ENCODE results near the gene EOLA1. TPM values are rescaled to one million over a fixed set of nuclear protein-coding genes. Genes with fewer than 3 reads are reported as not detected.
"Not testable (repeated sequence)": the region's sequence is repeated elsewhere in the genome, so short reads cannot be mapped to it uniquely, and the experiment has no call there.

Gene EOLA1
- total RNA-seq, 1 experiment from 2014 or later: 24.3 TPM

DNA sequence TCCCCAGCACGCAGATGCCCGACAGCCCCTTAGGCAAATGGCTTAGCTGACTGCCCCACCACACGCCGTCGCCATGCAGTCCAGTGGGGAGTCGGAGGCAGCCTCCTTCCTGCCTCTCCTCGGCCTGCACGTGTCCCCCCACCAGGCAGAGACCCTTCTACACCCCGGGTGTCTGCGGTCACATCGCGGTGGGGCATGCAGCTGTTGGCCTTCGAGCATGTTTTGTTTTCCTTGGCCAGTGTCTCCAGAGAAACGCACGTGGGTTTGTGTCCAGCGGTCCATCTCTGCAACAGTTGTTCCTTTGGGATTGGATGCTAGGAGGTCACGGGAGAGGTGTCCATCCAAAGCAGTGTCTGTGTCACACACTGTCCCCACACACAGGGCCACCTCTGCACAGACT, 54.4 kb downstream of the EOLA1 start, which contains the start of gene HSFX2:
TSS of gene HSFX2 (minus strand) at position 101 of the 400 bp plus-strand sequence. CDS start 614 bp downstream, outside the sequence.
- H3K4me2 ChIP-seq; H3K36me3 ChIP-seq (ENCODE audit: low read depth); BruUV-seq (replicated peaks); POLR2A ChIA-PET (ENCODE audit: unreplicated experiment); H3K27me3 ChIP-seq (ENCODE audit: insufficient read depth, low read depth); H3K9me2 ChIP-seq (ENCODE audit: insufficient read depth); H3K4me3 ChIP-seq; H3F3A ChIP-seq (ENCODE audit: insufficient read depth, low read depth); DNase-seq; CTCF ChIA-PET; H3K79me2 ChIP-seq (ENCODE audit: low read depth); H3K27ac ChIP-seq; H2AFZ ChIP-seq; intact Hi-C loops (cut with micrococcal nuclease; ENCODE audit: unreplicated experiment); H3K9me3 ChIP-seq (ENCODE audit: insufficient read depth, low read depth); H3K4me1 ChIP-seq (replicated peaks; ENCODE audit: insufficient read depth); H4K20me1 ChIP-seq (ENCODE audit: insufficient read depth): not testable (repeated sequence)

DNA sequence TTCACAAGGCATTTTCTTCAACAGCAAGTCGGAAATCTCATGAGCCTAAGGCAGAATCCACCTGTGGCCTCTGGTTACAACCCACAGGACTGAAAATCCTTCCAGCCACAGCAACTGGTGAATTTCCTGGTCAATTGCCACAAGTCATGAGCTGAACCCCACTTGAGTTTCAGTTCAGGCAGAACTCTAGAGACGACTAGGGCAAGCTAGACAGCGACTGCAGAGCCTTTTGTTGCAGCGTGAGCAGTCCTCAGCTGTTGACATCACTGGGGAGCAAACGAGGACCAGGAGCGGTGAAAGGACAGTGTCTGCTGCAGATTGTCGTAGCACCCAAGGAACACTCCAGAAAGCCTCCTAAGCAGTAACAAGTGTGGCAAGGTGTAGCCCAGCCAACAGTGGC, 55.1 kb downstream of the EOLA1 start:
- BruUV-seq (replicated peaks); H2AFZ ChIP-seq; H3K27ac ChIP-seq; H3K79me2 ChIP-seq (ENCODE audit: low read depth); H3K27me3 ChIP-seq (ENCODE audit: insufficient read depth, low read depth); POLR2A ChIA-PET (ENCODE audit: unreplicated experiment); H3K9me3 ChIP-seq (ENCODE audit: insufficient read depth, low read depth); intact Hi-C loops (cut with micrococcal nuclease; ENCODE audit: unreplicated experiment); H3K4me1 ChIP-seq (replicated peaks; ENCODE audit: insufficient read depth); H3K36me3 ChIP-seq (ENCODE audit: low read depth); H3K9me2 ChIP-seq (ENCODE audit: insufficient read depth); H3F3A ChIP-seq (ENCODE audit: insufficient read depth, low read depth); H4K20me1 ChIP-seq (ENCODE audit: insufficient read depth); H3K4me2 ChIP-seq; DNase-seq; H3K4me3 ChIP-seq; CTCF ChIA-PET: not testable (repeated sequence)

Other genes with a start within 250 kb of the EOLA1 start
- gene IDS, start 35.7 kb upstream of the EOLA1 start, total RNA-seq (2021): 169 and 214 TPM in 2 replicates
- gene HSFX3, start 8.9 kb downstream of the EOLA1 start, total RNA-seq (2021): not detected in 2 replicates
- not detected in 2 replicates for gene MAGEA9B, start 46.4 kb downstream of the EOLA1 start, total RNA-seq (2021)
- gene HSFX2, start 54.3 kb downstream of the EOLA1 start, total RNA-seq (2021): 0.28 and 0.80 TPM in 2 replicates
- gene TMEM185A, start 90.8 kb downstream of the EOLA1 start, total RNA-seq (2021): 39.5 and 45.7 TPM in 2 replicates
- not detected in 2 replicates for gene MAGEA11, start 171.0 kb downstream of the EOLA1 start, total RNA-seq (2021)
- 2.4 and 3.0 TPM in 2 replicates for gene HSFX1, start 233.1 kb downstream of the EOLA1 start, total RNA-seq (2021)
- not detected in 2 replicates for gene MAGEA9, start 240.9 kb downstream of the EOLA1 start, total RNA-seq (2021)